KMS-11 (cell line): ENCODE results near the gene TTC16.
A peak's percentile ranks its signal among the peaks of the same experiment; 100 is the strongest.

Experiments used
- H2AFZ ChIP-seq: fragments of 200-600 bp; sonication (generic); 2 replicates; pipeline ENCODE4 v1.6.1; 2016; ENCODE audit warnings: antibody characterized with exemption, mixed run types, low read depth
- H3K27ac ChIP-seq: fragments of 200-600 bp; sonication (generic); 2 replicates; pipeline ENCODE4 v1.6.1; 2016; ENCODE audit warnings: mild to moderate bottlenecking, mixed run types
- H3K27me3 ChIP-seq: fragments of 200-600 bp; sonication (generic); 2 replicates; pipeline ENCODE4 v1.6.1; 2017; ENCODE audit warnings: mild to moderate bottlenecking, low read depth, mixed run types, moderate library complexity; ENCODE audit not compliant: insufficient read depth
- H3K36me3 ChIP-seq: fragments of 200-600 bp; sonication (generic); 2 replicates; pipeline ENCODE4 v1.6.1; 2017; ENCODE audit warnings: mild to moderate bottlenecking, mixed run types; ENCODE audit not compliant: insufficient read depth
- H3K4me1 ChIP-seq: fragments of 200-600 bp; sonication (generic); 2 replicates; pipeline ENCODE4 v1.6.1; 2016; ENCODE audit warnings: mild to moderate bottlenecking, low read depth, mixed run types; ENCODE audit not compliant: poor library complexity, severe bottlenecking
- H3K4me2 ChIP-seq: fragments of 200-600 bp; sonication (generic); 2 replicates; pipeline ENCODE4 v1.7.0; 2016; ENCODE audit warnings: mild to moderate bottlenecking, mixed run types
- H3K4me3 ChIP-seq: fragments of 200-600 bp; sonication (generic); IDR thresholded peaks from 2 replicates; pipeline ENCODE4 v1.6.1; 2017; ENCODE audit warnings: low read depth, low read length, mixed read lengths; ENCODE audit not compliant: insufficient read depth
- H3K79me2 ChIP-seq: fragments of 200-600 bp; sonication (generic); 2 replicates; pipeline ENCODE4 v1.6.1; 2016; ENCODE audit warnings: low read depth, mixed run types; ENCODE audit not compliant: insufficient read depth
- H3K9ac ChIP-seq: fragments of 200-600 bp; sonication (generic); 2 replicates; pipeline ENCODE4 v1.6.1; 2016; ENCODE audit warnings: mild to moderate bottlenecking, mixed run types
- H4K20me1 ChIP-seq: fragments of 200-600 bp; sonication (generic); 2 replicates; pipeline ENCODE4 v1.6.1; 2016; ENCODE audit warnings: mild to moderate bottlenecking, mixed run types; ENCODE audit not compliant: insufficient read depth
- TF ChIP-seq, protein P1 (sequence below): fragments of 200-600 bp; sonication (generic); conservative IDR thresholded peaks from 2 replicates; pipeline ENCODE4 v1.6.1; 2017; ENCODE audit warnings: low read depth, mild to moderate bottlenecking, antibody characterized with exemption, low read length, moderate library complexity, mixed read lengths

The TTC16 gene

DNA sequence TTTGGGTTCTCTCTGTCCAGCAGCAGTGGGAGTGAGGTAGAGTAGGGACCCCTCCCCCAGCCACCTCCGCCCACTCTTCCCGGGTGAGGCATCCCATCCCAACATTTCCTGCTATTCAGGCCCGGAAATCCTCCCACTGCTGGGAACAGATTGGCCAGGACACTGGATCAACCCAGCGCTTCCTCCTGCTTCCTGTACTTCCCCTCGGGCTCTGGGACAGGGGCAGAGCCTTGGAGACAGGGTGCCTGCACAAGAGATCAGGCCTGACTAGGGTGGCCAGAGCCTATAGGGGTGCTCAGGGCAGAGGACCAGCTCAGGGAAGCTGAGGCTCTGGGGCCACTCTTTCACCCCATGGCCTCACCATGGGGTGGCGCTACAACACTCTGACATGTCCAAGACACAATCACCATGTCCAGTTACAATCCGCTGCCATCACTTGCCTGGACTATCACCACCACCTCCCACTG lies 48.1 kb downstream of the TTC16 start:
- Histone ChIP-seq H3K36me3 (no peaks in the 10 kb centered on the region), H3K4me3 (no peak overlapping the region), H4K20me1 (no peaks in the 10 kb centered on the region)

DNA sequence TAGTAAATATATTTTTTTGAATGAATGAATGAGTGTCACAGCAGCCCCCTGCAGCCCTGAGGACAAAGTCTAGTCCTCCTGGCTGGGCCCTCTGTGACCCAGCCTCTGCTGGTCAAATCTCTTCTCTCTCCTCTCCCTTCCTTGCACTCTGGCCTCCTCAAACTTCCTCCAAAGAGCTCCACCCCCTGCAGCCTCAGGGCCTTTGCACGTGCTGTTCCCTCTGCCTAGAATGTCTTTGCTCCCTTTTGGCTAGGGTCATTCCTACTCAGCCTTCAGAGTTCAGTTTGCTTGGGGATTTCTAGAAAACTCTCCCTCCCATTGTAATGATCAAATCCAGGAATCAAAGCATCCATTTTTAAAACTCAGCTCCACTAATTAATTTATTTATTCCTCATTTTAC lies 49.5 kb downstream of the TTC16 start:
- H3K79me2 ChIP-seq: no peaks in the 10 kb centered on the region
- H3K27ac ChIP-seq: no peak overlapping the region
- H3K4me2 ChIP-seq: no peak overlapping the region
- no peak overlapping the region for H3K9ac ChIP-seq
- no peaks in the 10 kb centered on the region for H3K36me3 ChIP-seq
- no peak overlapping the region for H3K4me3 ChIP-seq
- H3K4me1 ChIP-seq: peaks cover 13% of the 10 kb centered on the region
- TF ChIP-seq, protein P1, sequence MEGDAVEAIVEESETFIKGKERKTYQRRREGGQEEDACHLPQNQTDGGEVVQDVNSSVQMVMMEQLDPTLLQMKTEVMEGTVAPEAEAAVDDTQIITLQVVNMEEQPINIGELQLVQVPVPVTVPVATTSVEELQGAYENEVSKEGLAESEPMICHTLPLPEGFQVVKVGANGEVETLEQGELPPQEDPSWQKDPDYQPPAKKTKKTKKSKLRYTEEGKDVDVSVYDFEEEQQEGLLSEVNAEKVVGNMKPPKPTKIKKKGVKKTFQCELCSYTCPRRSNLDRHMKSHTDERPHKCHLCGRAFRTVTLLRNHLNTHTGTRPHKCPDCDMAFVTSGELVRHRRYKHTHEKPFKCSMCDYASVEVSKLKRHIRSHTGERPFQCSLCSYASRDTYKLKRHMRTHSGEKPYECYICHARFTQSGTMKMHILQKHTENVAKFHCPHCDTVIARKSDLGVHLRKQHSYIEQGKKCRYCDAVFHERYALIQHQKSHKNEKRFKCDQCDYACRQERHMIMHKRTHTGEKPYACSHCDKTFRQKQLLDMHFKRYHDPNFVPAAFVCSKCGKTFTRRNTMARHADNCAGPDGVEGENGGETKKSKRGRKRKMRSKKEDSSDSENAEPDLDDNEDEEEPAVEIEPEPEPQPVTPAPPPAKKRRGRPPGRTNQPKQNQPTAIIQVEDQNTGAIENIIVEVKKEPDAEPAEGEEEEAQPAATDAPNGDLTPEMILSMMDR: no peak
- no peak overlapping the region for H2AFZ ChIP-seq
- H3K27me3 ChIP-seq: no peaks in the 10 kb centered on the region
- H4K20me1 ChIP-seq: no peaks in the 10 kb centered on the region

More for the DNA sequence above, 48.1 kb downstream of the TTC16 start:
- TF ChIP-seq, protein P1: peak; percentile 23; the same call in 1 of the 2 replicates
- H2AFZ ChIP-seq: no peak overlapping the region
- no peaks in the 10 kb centered on the region for H3K79me2 ChIP-seq
- no peaks in the 10 kb centered on the region for H3K4me1 ChIP-seq
- H3K27me3 ChIP-seq: no peaks in the 10 kb centered on the region
- H3K4me2 ChIP-seq: no peak overlapping the region
- H3K9ac ChIP-seq: no peak overlapping the region
- H3K27ac ChIP-seq: no peak overlapping the region

DNA sequence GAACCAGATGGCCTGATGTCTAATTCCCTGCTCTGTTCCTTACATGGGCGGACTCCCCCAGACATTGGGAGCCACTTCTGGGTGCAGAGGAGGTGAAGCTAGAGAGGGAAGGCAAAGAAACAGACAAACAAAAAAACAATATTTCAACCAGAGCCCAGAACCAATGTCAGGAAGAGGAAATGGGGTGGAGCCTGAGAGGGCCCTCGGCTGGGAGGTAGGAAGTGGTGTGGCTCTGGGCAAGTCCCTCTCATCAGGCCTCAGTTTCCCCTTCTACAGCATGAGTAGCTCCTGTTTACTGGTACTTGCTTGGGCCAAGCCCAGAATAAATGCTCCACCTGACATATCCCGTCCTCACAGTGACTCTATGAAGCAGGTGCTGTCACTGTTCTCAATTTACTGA lies 51.5 kb downstream of the TTC16 start:
- TF ChIP-seq, protein P1: no peak
- no peaks in the 10 kb centered on the region for H3K27me3 ChIP-seq
- H4K20me1 ChIP-seq: no peaks in the 10 kb centered on the region
- H3K9ac ChIP-seq: no peak overlapping the region
- H3K4me2 ChIP-seq: no peak overlapping the region
- H3K27ac ChIP-seq: no peak overlapping the region
- no peaks in the 10 kb centered on the region for H3K36me3 ChIP-seq
- H3K79me2 ChIP-seq: no peaks in the 10 kb centered on the region
- peaks cover 27% of the 10 kb centered on the region for H3K4me1 ChIP-seq
- H2AFZ ChIP-seq: no peak overlapping the region
- H3K4me3 ChIP-seq: no peak overlapping the region

DNA sequence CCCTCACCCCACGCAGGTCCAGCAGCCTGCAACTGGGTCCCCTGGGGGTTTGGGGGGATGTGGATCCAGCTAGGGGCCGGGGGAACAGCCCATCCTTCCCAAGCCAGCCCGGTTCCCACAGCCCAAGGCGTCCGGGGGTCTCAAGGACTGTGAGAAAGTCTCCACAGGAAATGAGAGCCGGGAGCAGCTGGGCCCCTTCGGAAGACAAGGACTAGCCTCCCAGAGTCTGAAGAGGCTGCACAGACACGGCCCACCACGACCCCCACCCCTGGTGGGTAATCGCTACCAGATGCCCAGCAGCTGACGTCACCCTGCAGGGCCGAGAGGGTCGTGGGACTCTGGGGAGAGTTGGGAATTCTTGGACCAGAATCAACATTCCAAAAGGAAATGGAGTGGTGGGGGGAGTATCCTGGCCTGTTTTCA lies 52.0 kb downstream of the TTC16 start:
- H3K27ac ChIP-seq: no peak overlapping the region
- TF ChIP-seq, protein P1: no peak
- H2AFZ ChIP-seq: no peak overlapping the region
- H3K4me1 ChIP-seq: peaks cover 32% of the 10 kb centered on the region
- no peak overlapping the region for H3K4me3 ChIP-seq
- H3K27me3 ChIP-seq: no peaks in the 10 kb centered on the region
- no peak overlapping the region for H3K4me2 ChIP-seq
- no peaks in the 10 kb centered on the region for H4K20me1 ChIP-seq
- H3K79me2 ChIP-seq: no peaks in the 10 kb centered on the region
- H3K36me3 ChIP-seq: no peaks in the 10 kb centered on the region
- H3K9ac ChIP-seq: no peak overlapping the region
